ENCODE data around the gene FAM53C.

FAM53C gene

DNA sequence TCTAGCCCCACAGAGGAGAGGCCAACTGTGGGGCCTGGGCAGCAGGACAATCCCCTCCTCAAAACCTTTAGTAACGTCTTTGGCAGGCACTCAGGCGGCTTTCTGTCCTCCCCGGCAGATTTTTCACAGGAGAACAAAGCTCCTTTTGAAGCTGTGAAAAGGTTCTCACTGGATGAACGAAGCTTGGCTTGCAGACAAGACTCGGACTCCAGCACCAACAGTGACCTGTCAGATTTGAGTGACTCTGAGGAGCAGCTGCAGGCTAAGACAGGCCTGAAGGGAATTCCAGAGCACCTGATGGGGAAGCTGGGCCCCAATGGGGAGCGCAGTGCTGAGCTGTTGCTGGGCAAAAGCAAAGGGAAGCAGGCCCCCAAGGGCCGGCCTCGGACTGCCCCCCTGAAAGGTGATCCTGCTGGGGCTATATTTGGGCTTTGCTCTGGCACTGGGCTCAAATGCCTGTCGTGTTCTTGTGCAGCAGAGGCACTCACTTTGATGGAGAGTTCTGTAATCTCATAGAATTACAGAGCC, 53.9 kb downstream of the FAM53C start:
- DNase-seq (ENCODE audit: low spot score): no peak

Data from GM03348 (cell line).